Mesenchymal stem cell (in vitro differentiated cells and primary cell): ENCODE data around the gene CX3CR1.

Experiments used
- DNase-seq: peaks from one replicate; pipeline ENCODE4 v3.0.0-alpha.2; 2013
- H2AFZ ChIP-seq: one replicate; pipeline ENCODE4 v1.6.1; 2013; ENCODE audit warnings: low read depth, mild to moderate bottlenecking, control low read depth, inconsistent platforms, low read length, moderate library complexity
- H2AK5ac ChIP-seq: 2 replicates; pipeline ENCODE4 v1.6.1; 2013; ENCODE audit warnings: low read length, moderate library complexity, mild to moderate bottlenecking, inconsistent platforms; ENCODE audit not compliant: severe bottlenecking
- H2BK120ac ChIP-seq: one replicate; pipeline ENCODE4 v1.6.1; 2013; ENCODE audit warnings: low read depth, mild to moderate bottlenecking, inconsistent platforms, low read length, moderate library complexity
- H2BK12ac ChIP-seq, 2 experiments: one replicate each; pipeline ENCODE4 v1.6.1; 2013; ENCODE audit warnings: inconsistent platforms in 2 of 2, low read length in 2 of 2, mild to moderate bottlenecking in 2 of 2, moderate library complexity in 2 of 2, control low read depth in 1 of 2
- H2BK15ac ChIP-seq: one replicate; pipeline ENCODE4 v1.6.1; 2013; ENCODE audit warnings: mild to moderate bottlenecking, low read depth, inconsistent platforms; ENCODE audit not compliant: poor library complexity, severe bottlenecking
- H2BK5ac ChIP-seq: 2 replicates; pipeline ENCODE4 v1.6.1; 2013; ENCODE audit warnings: low read depth, mild to moderate bottlenecking, low read length, control low read depth, inconsistent platforms; ENCODE audit not compliant: poor library complexity, severe bottlenecking
- H3K14ac ChIP-seq, 2 experiments: one replicate each; pipeline ENCODE4 v1.6.1; 2013; ENCODE audit warnings: inconsistent platforms in 2 of 2, low read length in 2 of 2, control low read depth in 1 of 2, mild to moderate bottlenecking in 1 of 2, moderate library complexity in 1 of 2
- H3K18ac ChIP-seq, 2 experiments: one replicate each; pipeline ENCODE4 v1.6.1; 2013; ENCODE audit warnings: inconsistent platforms in 2 of 2, low read length in 2 of 2, control low read depth in 1 of 2, low read depth in 1 of 2, mild to moderate bottlenecking in 1 of 2
- H3K23ac ChIP-seq, 2 experiments: one replicate each; pipeline ENCODE4 v1.6.1; 2013; ENCODE audit warnings: inconsistent platforms in 2 of 2, low read length in 2 of 2, mild to moderate bottlenecking in 2 of 2, moderate library complexity in 2 of 2, control low read depth in 1 of 2
- H3K27ac ChIP-seq: 2 replicates; pipeline ENCODE4 v1.5.1; 2013; ENCODE audit warnings: mild to moderate bottlenecking, moderate library complexity, low read length, control low read depth, inconsistent platforms; ENCODE audit not compliant: poor library complexity, severe bottlenecking
- H3K27me3 ChIP-seq, 2 experiments: 2 replicates each; pipeline versions ENCODE4 v1.6.1 to v1.7.0; 2013; ENCODE audit warnings: low read length in 2 of 2, mild to moderate bottlenecking in 2 of 2, moderate library complexity in 2 of 2, control low read depth in 1 of 2, inconsistent platforms in 1 of 2; ENCODE audit not compliant: control insufficient read depth in 1 of 2, insufficient read depth in 1 of 2
- H3K36me3 ChIP-seq, 2 experiments: 2 replicates each; pipeline versions ENCODE4 v1.6.1 to v1.7.0; 2013; ENCODE audit warnings: low read length in 2 of 2, control low read depth in 1 of 2, inconsistent platforms in 1 of 2, low read depth in 1 of 2, mild to moderate bottlenecking in 1 of 2; ENCODE audit not compliant: insufficient read depth in 2 of 2, control insufficient read depth in 1 of 2
- H3K4ac ChIP-seq, 2 experiments: one replicate each; pipeline ENCODE4 v1.6.1; 2013; ENCODE audit warnings: inconsistent platforms in 2 of 2, low read length in 2 of 2, mild to moderate bottlenecking in 2 of 2, moderate library complexity in 2 of 2, control low read depth in 1 of 2, low read depth in 1 of 2
- H3K4me1 ChIP-seq: 2 replicates; pipeline ENCODE4 v1.6.1; 2013; ENCODE audit warnings: low read depth, low read length, control low read depth; ENCODE audit not compliant: control insufficient read depth, insufficient read depth
- H3K4me2 ChIP-seq: 2 replicates; pipeline ENCODE4 v1.6.1; 2013; ENCODE audit warnings: low read length, mild to moderate bottlenecking, inconsistent platforms; ENCODE audit not compliant: poor library complexity, severe bottlenecking
- H3K4me3 ChIP-seq, 2 experiments: 2 replicates each; pipeline versions ENCODE4 v1.5.1 to v1.7.0; 2013; ENCODE audit warnings: low read length in 2 of 2, mild to moderate bottlenecking in 2 of 2, control low read depth in 1 of 2, low read depth in 1 of 2; ENCODE audit not compliant: insufficient read depth in 1 of 2
- H3K79me1 ChIP-seq: replicated peaks from 2 replicates; pipeline ENCODE4 v1.6.1; 2013; ENCODE audit warnings: mild to moderate bottlenecking, control low read depth, low read length, inconsistent platforms; ENCODE audit not compliant: poor library complexity, severe bottlenecking
- H3K9ac ChIP-seq: 2 replicates; pipeline ENCODE4 v1.7.0; 2013; ENCODE audit warnings: mild to moderate bottlenecking, low read length, moderate library complexity
- H3K9me3 ChIP-seq: 2 replicates; pipeline ENCODE4 v1.7.0; 2013; ENCODE audit warnings: mild to moderate bottlenecking, low read length; ENCODE audit not compliant: control insufficient read depth
- H4K8ac ChIP-seq: one replicate; pipeline ENCODE4 v1.6.1; 2013; ENCODE audit warnings: inconsistent platforms, mild to moderate bottlenecking, low read length, moderate library complexity
- H4K91ac ChIP-seq: one replicate; pipeline ENCODE4 v1.6.1; 2013; ENCODE audit warnings: mild to moderate bottlenecking, low read length, inconsistent platforms
- WGBS: methylation state at CpG from one replicate; pipeline ENCODE4 v1.1.7; 2013; ENCODE audit warnings: mixed read lengths; 5-methylcytosine and 5-hydroxymethylcytosine counted together

CX3CR1 gene

DNA sequence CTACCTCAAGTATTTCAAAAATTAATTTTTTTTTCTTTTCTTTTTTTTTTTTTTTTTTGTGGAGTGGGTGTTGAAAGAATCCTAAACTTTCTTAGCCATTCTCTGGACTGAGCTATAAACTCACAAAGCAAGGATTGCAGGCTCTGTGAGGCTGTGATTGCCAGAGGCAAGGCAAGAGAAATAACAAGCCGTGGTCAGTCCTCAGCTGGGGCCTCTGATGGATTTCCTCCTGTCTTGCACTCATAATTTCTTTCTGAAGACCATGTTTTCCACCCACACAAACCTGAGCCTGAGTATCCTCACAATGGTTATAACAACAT, 1.3 kb downstream of the CX3CR1 start:
- Histone ChIP-seq H2AFZ (no peak overlapping the region), H4K8ac (no peak overlapping the region), H3K4ac (no peak overlapping the region), H3K27me3 (peaks cover 23 to 40% of the 10 kb centered on the region in 2 experiments), H3K4me2 (no peak overlapping the region), H3K79me1 (no peaks in the 10 kb centered on the region), H3K9ac (no peak overlapping the region), H3K23ac (no peak overlapping the region), H3K36me3 (no peaks in the 10 kb centered on the region), H3K4me1 (no peaks in the 10 kb centered on the region), H3K14ac (no peak overlapping the region), H3K4me3 (no peak overlapping the region), H2BK120ac (no peak overlapping the region), H2BK12ac (no peak overlapping the region), H2AK5ac (no peak overlapping the region), H2BK5ac (no peak overlapping the region), H3K18ac (no peak overlapping the region), H3K27ac (no peak overlapping the region), H3K9me3 (no peaks in the 10 kb centered on the region), H2BK15ac (no peak overlapping the region), H4K91ac (no peak overlapping the region)
- 45% methylated on average over 1 of the region's 1 CpG for WGBS
- DNase-seq, result no peak

DNA sequence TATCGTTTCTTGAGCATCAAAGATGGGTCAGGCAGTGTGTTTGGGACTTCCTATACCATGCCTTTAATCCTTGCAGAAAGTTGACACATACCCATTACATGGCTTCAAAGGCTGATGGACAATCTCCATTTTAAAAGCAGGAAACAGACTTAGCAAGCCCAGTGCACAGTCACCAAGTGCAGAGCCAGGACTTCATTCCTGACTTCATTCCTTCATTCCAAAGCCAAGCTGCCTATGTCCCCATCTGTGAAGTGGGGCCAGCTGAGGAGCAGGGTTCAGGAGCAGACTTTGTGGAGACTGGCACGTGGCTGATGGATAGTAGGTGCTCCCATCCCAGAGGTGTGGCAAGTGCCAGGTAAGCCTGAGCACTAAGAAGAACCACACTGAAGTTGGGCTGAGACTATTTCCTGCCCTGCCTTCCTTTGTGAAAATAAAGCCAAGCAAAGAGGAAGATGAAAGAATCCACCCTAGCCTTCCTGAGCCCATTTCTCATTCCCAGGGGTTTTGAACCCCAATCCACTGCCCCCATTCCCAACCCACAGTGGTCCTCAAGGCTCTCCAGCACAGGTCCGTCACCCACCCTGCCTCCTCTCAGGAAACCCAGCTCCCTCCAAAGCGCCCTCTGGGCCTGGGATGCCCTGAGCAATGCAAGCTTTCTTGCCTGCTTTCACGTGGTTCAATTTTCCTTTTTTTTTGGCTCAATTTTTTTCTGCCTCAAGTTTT, 1.8 kb downstream of the CX3CR1 start:
- H2AK5ac ChIP-seq, result no peak overlapping the region
- H3K36me3 ChIP-seq, result no peaks in the 10 kb centered on the region
- no peak overlapping the region for H3K27ac ChIP-seq
- no peak overlapping the region for H3K14ac ChIP-seq
- H2BK120ac ChIP-seq, result no peak overlapping the region
- no peak overlapping the region for H4K8ac ChIP-seq
- no peak overlapping the region for H3K18ac ChIP-seq
- no peak overlapping the region for H4K91ac ChIP-seq
- H3K4me3 ChIP-seq, result no peak overlapping the region
- no peaks in the 10 kb centered on the region for H3K4me1 ChIP-seq
- no peak overlapping the region for H3K9ac ChIP-seq
- no peaks in the 10 kb centered on the region for H3K9me3 ChIP-seq
- WGBS, result 61% methylated on average over 5 of the region's 5 CpGs
- DNase-seq, result no peak
- H3K79me1 ChIP-seq, result no peaks in the 10 kb centered on the region
- H3K23ac ChIP-seq, result no peak overlapping the region
- H2BK5ac ChIP-seq, result no peak overlapping the region
- H3K4ac ChIP-seq, result no peak overlapping the region
- H2BK15ac ChIP-seq, result no peak overlapping the region
- H2BK12ac ChIP-seq, result no peak overlapping the region
- H2AFZ ChIP-seq, result no peak overlapping the region
- H3K27me3 ChIP-seq, result peaks cover 24 to 40% of the 10 kb centered on the region in 2 experiments
- no peak overlapping the region for H3K4me2 ChIP-seq

DNA sequence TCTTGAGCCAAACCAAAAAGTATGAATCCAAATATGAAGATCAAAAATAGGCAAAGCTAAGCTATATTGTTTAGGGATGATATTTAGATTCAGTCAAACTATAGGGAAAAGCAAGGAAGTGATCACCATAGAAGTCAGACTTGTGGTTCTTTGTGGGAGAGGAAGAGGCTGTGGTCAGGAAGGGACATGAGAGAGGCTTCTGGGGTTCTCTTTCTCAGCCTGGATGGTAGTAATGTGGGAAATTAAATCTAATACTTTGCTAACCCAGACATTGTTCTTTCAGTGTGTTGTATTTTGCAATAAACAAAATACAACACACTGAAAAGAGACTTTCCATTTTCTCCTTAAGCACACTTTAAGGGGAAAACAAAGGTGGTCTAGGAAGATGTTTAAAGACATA, 3.1 kb downstream of the CX3CR1 start:
- Histone ChIP-seq H4K91ac (no peak overlapping the region), H3K4ac (no peak overlapping the region), H3K36me3 (no peaks in the 10 kb centered on the region), H3K9ac (no peak overlapping the region), H3K27ac (no peak overlapping the region), H2BK12ac (no peak overlapping the region), H3K23ac (no peak overlapping the region), H3K14ac (no peak overlapping the region), H2AFZ (no peak overlapping the region), H2BK120ac (no peak overlapping the region), H3K4me3 (no peak overlapping the region), H3K4me2 (no peak overlapping the region), H2BK5ac (no peak overlapping the region), H3K4me1 (no peaks in the 10 kb centered on the region), H3K27me3 (peaks cover 24 to 40% of the 10 kb centered on the region in 2 experiments), H4K8ac (no peak overlapping the region), H2AK5ac (no peak overlapping the region), H3K9me3 (no peaks in the 10 kb centered on the region), H3K79me1 (no peaks in the 10 kb centered on the region), H2BK15ac (no peak overlapping the region), H3K18ac (no peak overlapping the region)
- no peak for DNase-seq

GRCh38 chr3:39275963-39276593, 3.8 kb downstream of the CX3CR1 start:
- no peak overlapping the region for H2BK12ac ChIP-seq
- no peak overlapping the region for H3K23ac ChIP-seq
- H3K9me3 ChIP-seq, result no peaks in the 10 kb centered on the region
- no peak overlapping the region for H3K9ac ChIP-seq
- H3K14ac ChIP-seq, result no peak overlapping the region
- H3K27ac ChIP-seq, result no peak overlapping the region
- no peak overlapping the region for H4K91ac ChIP-seq
- no peak overlapping the region for H3K4me2 ChIP-seq
- H2BK5ac ChIP-seq, result no peak overlapping the region
- H3K27me3 ChIP-seq, result peaks cover 24 to 33% of the 10 kb centered on the region in 2 experiments
- H2AK5ac ChIP-seq, result no peak overlapping the region
- no peak overlapping the region for H4K8ac ChIP-seq
- no peak overlapping the region for H2BK120ac ChIP-seq
- no peaks in the 10 kb centered on the region for H3K4me1 ChIP-seq
- H2AFZ ChIP-seq, result no peak overlapping the region
- H3K4ac ChIP-seq, result no peak overlapping the region
- H3K4me3 ChIP-seq, result no peak overlapping the region
- no peak overlapping the region for H3K18ac ChIP-seq
- no peaks in the 10 kb centered on the region for H3K79me1 ChIP-seq
- 95% methylated on average over 2 of the region's 3 CpGs for WGBS
- H3K36me3 ChIP-seq, result no peaks in the 10 kb centered on the region
- no peak overlapping the region for H2BK15ac ChIP-seq
- DNase-seq, result no peak
